ENCODE data around the gene SECISBP2L.

The SECISBP2L gene

DNA sequence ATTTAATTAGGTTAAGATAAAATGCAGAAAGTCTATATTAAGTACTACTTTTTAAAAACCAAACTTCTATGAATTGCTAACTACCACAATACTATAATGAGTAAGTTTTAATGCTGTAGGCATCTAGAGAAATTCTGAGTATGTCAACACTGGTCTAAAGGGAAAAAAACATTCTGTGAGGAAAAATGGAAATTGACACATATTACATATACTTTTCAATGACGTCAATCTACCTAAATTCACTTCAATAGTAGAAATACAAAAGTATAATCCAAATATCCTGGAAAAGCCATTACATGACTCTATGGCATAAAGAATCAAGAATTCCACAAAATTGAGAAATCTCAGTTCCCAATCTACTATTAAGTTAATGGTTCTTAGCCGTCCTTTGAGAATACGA, 2.2 kb downstream of the SECISBP2L start:
- no peak for TF ChIP-seq YY1 (IDR thresholded peaks at IDR 0.05; ENCODE audit: low read depth)
- TF ChIP-seq, protein P1, sequence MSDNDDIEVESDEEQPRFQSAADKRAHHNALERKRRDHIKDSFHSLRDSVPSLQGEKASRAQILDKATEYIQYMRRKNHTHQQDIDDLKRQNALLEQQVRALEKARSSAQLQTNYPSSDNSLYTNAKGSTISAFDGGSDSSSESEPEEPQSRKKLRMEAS (IDR thresholded peaks at IDR 0.05): no peak
- TF ChIP-seq ZBTB7A (IDR thresholded peaks at IDR 0.05; ENCODE audit: low read depth): no peak
- TF ChIP-seq EGR1 (IDR thresholded peaks at IDR 0.05): no peak
- TF ChIP-seq CEBPB (IDR thresholded peaks at IDR 0.05): no peak
- no peak for TF ChIP-seq RAD21 (IDR thresholded peaks at IDR 0.05; ENCODE audit: low read depth)
- no peak for TF ChIP-seq TCF12 (IDR thresholded peaks at IDR 0.05; ENCODE audit: low read depth)
- no peak for TF ChIP-seq FOXM1 (IDR thresholded peaks at IDR 0.05; ENCODE audit: borderline replicate concordance, low read depth)

DNA sequence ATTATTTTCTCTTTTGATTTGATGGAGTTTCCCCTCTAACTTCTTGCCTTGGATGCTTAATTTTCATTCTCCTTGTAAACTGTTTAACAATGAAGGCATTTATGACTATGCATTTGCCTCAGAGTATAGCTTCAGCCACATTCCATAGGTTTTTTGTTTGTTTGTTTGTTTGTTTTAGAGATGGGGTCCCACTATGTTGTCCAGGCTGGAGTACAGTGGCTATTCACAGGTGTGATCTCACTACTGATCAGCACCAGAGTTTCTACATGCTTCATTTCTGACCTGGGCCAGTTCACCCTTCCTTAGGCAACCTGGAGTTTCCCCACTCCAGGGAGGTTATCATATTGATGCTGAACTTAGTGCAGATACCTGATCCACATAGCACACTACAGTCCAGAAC, 4.1 kb downstream of the SECISBP2L start:
- TF ChIP-seq CREB1 (IDR thresholded peaks at IDR 0.05; ENCODE audit: low read depth) (no peak), ZBTB7A (IDR thresholded peaks at IDR 0.05; ENCODE audit: low read depth) (no peak), RAD21 (IDR thresholded peaks at IDR 0.05; ENCODE audit: low read depth) (no peak), TAF1 (IDR thresholded peaks at IDR 0.05; ENCODE audit: low read depth) (no peak), EGR1 (IDR thresholded peaks at IDR 0.05) (no peak), TEAD4 (IDR thresholded peaks at IDR 0.05) (no peak), TCF12 (IDR thresholded peaks at IDR 0.05; ENCODE audit: low read depth) (no peak), YY1 (IDR thresholded peaks at IDR 0.05; ENCODE audit: low read depth) (no peak), FOXM1 (IDR thresholded peaks at IDR 0.05; ENCODE audit: borderline replicate concordance, low read depth) (no peak), EP300 (IDR thresholded peaks at IDR 0.05; ENCODE audit: borderline replicate concordance) (no peak), NFIC (IDR thresholded peaks at IDR 0.05) (no peak)
- TF ChIP-seq, protein P2, sequence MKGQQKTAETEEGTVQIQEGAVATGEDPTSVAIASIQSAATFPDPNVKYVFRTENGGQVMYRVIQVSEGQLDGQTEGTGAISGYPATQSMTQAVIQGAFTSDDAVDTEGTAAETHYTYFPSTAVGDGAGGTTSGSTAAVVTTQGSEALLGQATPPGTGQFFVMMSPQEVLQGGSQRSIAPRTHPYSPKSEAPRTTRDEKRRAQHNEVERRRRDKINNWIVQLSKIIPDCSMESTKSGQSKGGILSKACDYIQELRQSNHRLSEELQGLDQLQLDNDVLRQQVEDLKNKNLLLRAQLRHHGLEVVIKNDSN (IDR thresholded peaks at IDR 0.05): no peak

DNA sequence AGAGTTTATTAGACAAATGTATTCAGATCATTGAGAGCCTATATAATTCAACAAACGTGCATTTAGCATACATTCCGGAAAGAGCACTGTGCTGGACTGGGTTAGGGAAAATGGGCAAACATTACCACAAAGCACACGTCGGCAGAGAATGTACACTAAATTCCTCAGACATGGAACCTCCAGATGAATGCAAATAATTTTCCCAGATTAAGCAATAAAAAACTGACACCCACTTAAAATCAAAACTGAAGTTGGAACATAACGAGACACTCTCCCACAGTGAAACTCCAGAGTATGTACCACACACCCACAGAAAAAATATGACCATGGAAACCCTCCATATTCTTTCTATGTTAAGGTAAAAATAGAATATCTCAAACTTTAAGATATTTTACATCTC, 4.8 kb downstream of the SECISBP2L start:
- TF ChIP-seq, protein P3, sequence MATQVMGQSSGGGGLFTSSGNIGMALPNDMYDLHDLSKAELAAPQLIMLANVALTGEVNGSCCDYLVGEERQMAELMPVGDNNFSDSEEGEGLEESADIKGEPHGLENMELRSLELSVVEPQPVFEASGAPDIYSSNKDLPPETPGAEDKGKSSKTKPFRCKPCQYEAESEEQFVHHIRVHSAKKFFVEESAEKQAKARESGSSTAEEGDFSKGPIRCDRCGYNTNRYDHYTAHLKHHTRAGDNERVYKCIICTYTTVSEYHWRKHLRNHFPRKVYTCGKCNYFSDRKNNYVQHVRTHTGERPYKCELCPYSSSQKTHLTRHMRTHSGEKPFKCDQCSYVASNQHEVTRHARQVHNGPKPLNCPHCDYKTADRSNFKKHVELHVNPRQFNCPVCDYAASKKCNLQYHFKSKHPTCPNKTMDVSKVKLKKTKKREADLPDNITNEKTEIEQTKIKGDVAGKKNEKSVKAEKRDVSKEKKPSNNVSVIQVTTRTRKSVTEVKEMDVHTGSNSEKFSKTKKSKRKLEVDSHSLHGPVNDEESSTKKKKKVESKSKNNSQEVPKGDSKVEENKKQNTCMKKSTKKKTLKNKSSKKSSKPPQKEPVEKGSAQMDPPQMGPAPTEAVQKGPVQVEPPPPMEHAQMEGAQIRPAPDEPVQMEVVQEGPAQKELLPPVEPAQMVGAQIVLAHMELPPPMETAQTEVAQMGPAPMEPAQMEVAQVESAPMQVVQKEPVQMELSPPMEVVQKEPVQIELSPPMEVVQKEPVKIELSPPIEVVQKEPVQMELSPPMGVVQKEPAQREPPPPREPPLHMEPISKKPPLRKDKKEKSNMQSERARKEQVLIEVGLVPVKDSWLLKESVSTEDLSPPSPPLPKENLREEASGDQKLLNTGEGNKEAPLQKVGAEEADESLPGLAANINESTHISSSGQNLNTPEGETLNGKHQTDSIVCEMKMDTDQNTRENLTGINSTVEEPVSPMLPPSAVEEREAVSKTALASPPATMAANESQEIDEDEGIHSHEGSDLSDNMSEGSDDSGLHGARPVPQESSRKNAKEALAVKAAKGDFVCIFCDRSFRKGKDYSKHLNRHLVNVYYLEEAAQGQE (IDR thresholded peaks at IDR 0.05; ENCODE audit: low read depth): no peak
- no peak for TF ChIP-seq TEAD4 (IDR thresholded peaks at IDR 0.05)

DNA sequence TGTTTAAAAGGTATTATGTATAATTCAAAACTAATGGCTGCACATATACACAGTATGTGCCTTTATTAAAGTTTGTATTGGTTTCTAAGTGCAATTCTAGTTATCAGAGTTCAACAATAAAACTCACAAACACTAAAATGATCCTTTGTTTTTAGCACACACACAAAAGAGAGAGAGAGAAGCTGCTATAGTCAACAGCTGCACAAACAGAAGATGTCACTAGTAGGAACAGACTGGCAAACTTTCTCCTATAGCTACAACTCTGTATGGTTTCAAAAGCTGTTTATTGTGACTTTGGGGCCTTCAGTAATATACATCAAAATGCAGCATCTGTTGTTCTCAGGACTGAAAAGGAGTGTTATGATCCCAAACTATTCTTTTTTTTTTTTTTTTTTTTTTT, 6.1 kb downstream of the SECISBP2L start:
- TF ChIP-seq YY1 (IDR thresholded peaks at IDR 0.05; ENCODE audit: low read depth) (no peak), RAD21 (IDR thresholded peaks at IDR 0.05; ENCODE audit: low read depth) (no peak), TAF1 (IDR thresholded peaks at IDR 0.05; ENCODE audit: low read depth) (no peak), FOXM1 (IDR thresholded peaks at IDR 0.05; ENCODE audit: borderline replicate concordance, low read depth) (no peak), TCF12 (IDR thresholded peaks at IDR 0.05; ENCODE audit: low read depth) (no peak), CREB1 (IDR thresholded peaks at IDR 0.05; ENCODE audit: low read depth) (no peak), EGR1 (IDR thresholded peaks at IDR 0.05) (no peak), EP300 (IDR thresholded peaks at IDR 0.05; ENCODE audit: borderline replicate concordance) (no peak), NFIC (IDR thresholded peaks at IDR 0.05) (no peak), TEAD4 (IDR thresholded peaks at IDR 0.05) (no peak)
- TF ChIP-seq, protein P1 (IDR thresholded peaks at IDR 0.05): no peak
- TF ChIP-seq, protein P2 (IDR thresholded peaks at IDR 0.05): no peak

DNA sequence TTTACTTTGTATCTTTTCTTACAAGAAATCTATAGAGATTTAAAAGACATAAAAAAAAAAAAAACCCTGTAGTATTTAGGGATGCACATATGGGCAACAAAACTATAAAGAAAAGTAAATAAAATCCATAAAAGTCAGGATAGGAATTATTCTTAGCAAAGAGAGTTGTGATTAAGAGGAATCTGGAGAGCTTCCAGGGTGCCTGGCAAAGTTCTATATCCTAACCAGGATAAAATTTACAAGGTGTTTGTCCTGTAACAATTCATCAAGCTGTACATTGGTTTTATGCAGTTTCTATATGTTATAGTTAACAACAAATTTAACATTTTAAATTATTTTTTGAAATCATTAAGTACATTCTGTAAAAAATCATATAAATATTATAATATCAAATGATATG, 7.9 kb downstream of the SECISBP2L start:
- TF ChIP-seq, protein P3 (IDR thresholded peaks at IDR 0.05; ENCODE audit: low read depth): no peak
- TF ChIP-seq NFIC (IDR thresholded peaks at IDR 0.05) (no peak), CREB1 (IDR thresholded peaks at IDR 0.05; ENCODE audit: low read depth) (no peak), RAD21 (IDR thresholded peaks at IDR 0.05; ENCODE audit: low read depth) (no peak), TEAD4 (IDR thresholded peaks at IDR 0.05) (no peak), FOXM1 (IDR thresholded peaks at IDR 0.05; ENCODE audit: borderline replicate concordance, low read depth) (no peak), EP300 (IDR thresholded peaks at IDR 0.05; ENCODE audit: borderline replicate concordance) (no peak), ZBTB7A (IDR thresholded peaks at IDR 0.05; ENCODE audit: low read depth) (no peak), TAF1 (IDR thresholded peaks at IDR 0.05; ENCODE audit: low read depth) (no peak), TCF12 (IDR thresholded peaks at IDR 0.05; ENCODE audit: low read depth) (no peak)
- TF ChIP-seq, protein P2 (IDR thresholded peaks at IDR 0.05): no peak
- TF ChIP-seq, protein P1 (IDR thresholded peaks at IDR 0.05): no peak

DNA sequence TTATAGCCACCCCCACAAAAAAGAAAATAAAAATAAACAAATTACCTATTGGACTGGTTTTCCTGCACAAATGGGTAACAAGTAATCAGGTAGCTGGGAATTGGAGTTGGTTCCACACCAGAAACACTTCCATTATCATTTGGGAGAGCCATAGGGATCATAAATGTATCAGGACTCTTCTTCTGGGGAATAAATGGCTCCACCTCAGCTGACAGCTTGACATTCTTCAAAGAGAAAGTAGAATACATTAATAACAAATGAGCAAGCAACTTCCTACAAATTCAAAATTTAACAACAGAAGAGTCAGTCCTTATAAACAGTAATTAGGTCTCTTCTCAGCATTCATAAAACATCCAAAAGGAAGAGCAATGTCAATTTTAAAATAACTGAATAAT, 8.7 kb downstream of the SECISBP2L start:
- no peak for TF ChIP-seq NFIC (IDR thresholded peaks at IDR 0.05)
- no peak for TF ChIP-seq EGR1 (IDR thresholded peaks at IDR 0.05)
- no peak for TF ChIP-seq TAF1 (IDR thresholded peaks at IDR 0.05; ENCODE audit: low read depth)
- TF ChIP-seq, protein P1 (IDR thresholded peaks at IDR 0.05): no peak
- TF ChIP-seq TEAD4 (IDR thresholded peaks at IDR 0.05): no peak
